Measurements from ENCODE around the gene CCDC157. TPM values are rescaled to one million over a fixed set of nuclear protein-coding genes. Genes with fewer than 3 reads are reported as not detected.

CCDC157 gene
- total and polyA plus RNA-seq, 7 experiments from 2014 or later: 1.4 to 6.9 (median 2.3) TPM

DNA sequence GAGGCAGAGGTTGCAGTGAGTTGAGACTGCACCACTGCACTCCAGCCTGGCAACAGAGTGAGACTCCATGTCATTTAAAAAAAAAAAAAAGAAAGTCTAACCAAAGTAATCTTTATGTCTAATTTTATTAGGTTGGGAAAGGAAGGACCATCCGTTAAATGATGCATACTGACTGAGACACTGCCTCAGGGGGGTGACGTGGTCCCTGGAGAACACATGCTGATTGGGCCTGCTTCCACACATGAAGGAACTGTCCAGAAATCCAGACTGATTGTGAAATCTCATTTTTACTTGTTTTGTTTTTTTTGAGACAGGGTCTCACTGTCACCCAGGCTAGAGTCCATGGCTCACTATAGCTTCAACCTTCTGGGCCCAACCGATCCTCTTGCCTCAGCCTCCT lies 5.6 kb upstream of the CCDC157 start:
- POLR2A ChIA-PET: interaction anchor here (2.3 kb wide), 1 partner anchor 11 kb away, joined by 11 read pairs; no protein-coding TSS in a partner anchor

DNA sequence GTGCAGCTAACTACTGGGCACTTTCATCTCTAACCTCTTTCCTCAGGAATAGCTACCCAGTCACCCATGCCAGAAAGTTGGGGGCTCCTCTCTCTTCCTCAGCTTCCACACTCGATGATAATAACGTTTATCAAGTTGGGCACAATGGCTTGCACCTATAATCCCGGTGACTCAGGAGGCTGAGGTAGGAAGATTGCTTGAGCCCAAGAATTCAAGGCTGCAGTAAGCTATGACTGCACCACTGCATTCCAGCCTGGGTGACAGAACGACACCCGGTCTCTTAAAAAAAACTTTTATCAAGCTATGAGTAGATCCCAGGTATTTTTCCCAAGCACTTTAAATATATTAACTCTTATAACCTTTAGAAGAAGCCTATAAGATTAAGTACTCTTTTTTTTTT lies 2.2 kb upstream of the CCDC157 start:
- H3K36me3 ChIP-seq (ENCODE audit: control insufficient read depth in 2 of 3, insufficient read depth in 3 of 3, low read length in 3 of 3): peaks cover 7 to 50% (median 19%) of the 10 kb centered on the region in 3 experiments
- no peaks in the 10 kb centered on the region for H3K27me3 ChIP-seq (ENCODE audit: control insufficient read depth in 2 of 2, insufficient read depth in 2 of 2, low read length in 2 of 2)
- H3K4me3 ChIP-seq (ENCODE audit: low read length): peak overlapping the region; percentile 94
- Mint-ChIP-seq H3K27me3 (peaks cover 0 to 6% (median 0%) of the 10 kb centered on the region in 5 donors), H3K36me3 (peaks cover 9 to 29% (median 21%) of the 10 kb centered on the region in 5 donors), H3K4me1 (peaks cover 47 to 81% (median 68%) of the 10 kb centered on the region in 7 donors), H3K27ac (peak overlapping the region in 8 of 9 donors; percentile 8 to 98 (median 74)), H3K9me3 (peaks cover 0 to 2% (median 0%) of the 10 kb centered on the region in 11 donors), H3K4me3 (peak overlapping the region; percentile 39 to 99 (median 94))
- peak overlapping the region; percentile 100 for H3K27ac ChIP-seq (ENCODE audit: low read depth, low read length)
- no peak for ATAC-seq
- POLR2A ChIA-PET: interaction anchor here (0.6 to 7.9 kb wide), 8 partner anchors 14 to 64 kb away, joined by 3 to 87 read pairs (median 4); partner anchors contain the start of gene CASTOR1
- H3K4me1 ChIP-seq (ENCODE audit: control insufficient read depth in 2 of 2, insufficient read depth in 2 of 2, low read length in 2 of 2): peaks cover 32 to 37% of the 10 kb centered on the region in 2 donors
- DNase-seq: no peak
- H3K9me3 ChIP-seq (ENCODE audit: control insufficient read depth in 2 of 3, low read length in 3 of 3): no peaks in the 10 kb centered on the region
- intact Hi-C loops (cut with micrococcal nuclease): no loop called here
- CTCF ChIA-PET: interaction anchor here (0.8 to 2.1 kb wide), 5 partner anchors 21 to 67 kb away, joined by 3 to 7 read pairs (median 3); partner anchors contain the start of gene CASTOR1

More for the DNA sequence above, 5.6 kb upstream of the CCDC157 start:
- Mint-ChIP-seq H3K4me3 (peak overlapping the region in 5 of 10 donors; percentile 7 to 48 (median 34)), H3K27ac (peak overlapping the region in 3 of 9 donors; percentile 59 to 86 (median 76)), H3K4me1 (peaks cover 56 to 93% (median 70%) of the 10 kb centered on the region in 7 donors), H3K27me3 (no peaks in the 10 kb centered on the region), H3K9me3 (peaks cover 0 to 2% (median 0%) of the 10 kb centered on the region in 11 donors), H3K36me3 (peaks cover 9 to 35% (median 28%) of the 10 kb centered on the region in 5 donors)
- ATAC-seq (no peak), DNase-seq (no peak)
- CTCF ChIA-PET: no interaction called here
- no peaks in the 10 kb centered on the region for H3K27me3 ChIP-seq (ENCODE audit: control insufficient read depth in 2 of 2, insufficient read depth in 2 of 2, low read length in 2 of 2)
- peaks cover 42 to 49% of the 10 kb centered on the region in 2 donors for H3K4me1 ChIP-seq (ENCODE audit: control insufficient read depth in 2 of 2, insufficient read depth in 2 of 2, low read length in 2 of 2)
- no peak overlapping the region for H3K27ac ChIP-seq (ENCODE audit: low read depth, low read length)
- intact Hi-C loops (cut with micrococcal nuclease): no loop called here
- no peak overlapping the region for H3K4me3 ChIP-seq (ENCODE audit: low read length)
- H3K9me3 ChIP-seq (ENCODE audit: control insufficient read depth in 2 of 3, low read length in 3 of 3): no peaks in the 10 kb centered on the region
- peaks cover 17 to 76% (median 32%) of the 10 kb centered on the region in 3 experiments for H3K36me3 ChIP-seq (ENCODE audit: control insufficient read depth in 2 of 3, insufficient read depth in 3 of 3, low read length in 3 of 3)

- Histone ChIP-seq H3K27ac (ENCODE audit: low read depth, low read length) (peak overlapping the region; percentile 100), H3K9me3 (ENCODE audit: control insufficient read depth in 2 of 3, low read length in 3 of 3) (no peaks in the 10 kb centered on the region), H3K27me3 (ENCODE audit: control insufficient read depth in 2 of 2, insufficient read depth in 2 of 2, low read length in 2 of 2) (no peaks in the 10 kb centered on the region), H3K4me1 (ENCODE audit: control insufficient read depth in 2 of 2, insufficient read depth in 2 of 2, low read length in 2 of 2) (peaks cover 32 to 36% of the 10 kb centered on the region in 2 donors), H3K4me3 (ENCODE audit: low read length) (peak overlapping the region; percentile 94), H3K36me3 (ENCODE audit: control insufficient read depth in 2 of 3, insufficient read depth in 3 of 3, low read length in 3 of 3) (peaks cover 3 to 24% (median 9%) of the 10 kb centered on the region in 3 experiments)
- ChIA-PET POLR2A (interaction anchor here (0.6 to 7.9 kb wide), 19 partner anchors 22 to 519 kb away, joined by 3 to 87 read pairs (median 6); partner anchors contain the start of genes ASCC2, CASTOR1, RNF215 and SEC14L2), CTCF (interaction anchor here (0.9 to 3.1 kb wide), 3 partner anchors 27 to 69 kb away, joined by 3 to 18 read pairs (median 3); partner anchors contain the start of gene CASTOR1)
- Mint-ChIP-seq H3K9me3 (peaks cover 0 to 2% (median 0%) of the 10 kb centered on the region in 11 donors), H3K27ac (peak overlapping the region; percentile 86 to 99 (median 95)), H3K4me1 (peaks cover 33 to 56% (median 49%) of the 10 kb centered on the region in 7 donors), H3K36me3 (peaks cover 8 to 15% (median 9%) of the 10 kb centered on the region in 5 donors), H3K27me3 (peaks cover 0 to 6% (median 0%) of the 10 kb centered on the region in 5 donors), H3K4me3 (peak overlapping the region; percentile 92 to 99 (median 95))
- ATAC-seq (peak; percentile 5), DNase-seq (peak in 4 of 9 donors; percentile 34 to 53 (median 48))
- intact Hi-C loops (cut with micrococcal nuclease): loop anchor here in 1 of 2 donors (2.0 kb wide), 1 partner anchor 236 kb away; no protein-coding TSS in a partner anchor
These were observed 396 bp downstream of the CCDC157 start for GRCh38 chr22:30357236-30357570.

- H3K36me3 Mint-ChIP-seq: peaks cover 6 to 11% (median 8%) of the 10 kb centered on the region in 5 donors
These were observed 926 bp downstream of the CCDC157 start for GRCh38 chr22:30357650-30358215.

GRCh38 chr22:30358541-30358940 lies 1.7 kb downstream of the CCDC157 start:
- no peak for DNase-seq
- peak overlapping the region in 2 of 9 donors; percentile 78 to 81 for H3K27ac Mint-ChIP-seq
- no peak for ATAC-seq
- peak overlapping the region in 4 of 10 donors; percentile 14 to 98 (median 71) for H3K4me3 Mint-ChIP-seq
- intact Hi-C loops (cut with micrococcal nuclease): no loop called here
- peaks cover 0 to 6% (median 0%) of the 10 kb centered on the region in 5 donors for H3K27me3 Mint-ChIP-seq
- Histone ChIP-seq H3K27ac (ENCODE audit: low read depth, low read length) (no peak overlapping the region), H3K9me3 (ENCODE audit: control insufficient read depth in 2 of 3, low read length in 3 of 3) (no peaks in the 10 kb centered on the region), H3K4me1 (ENCODE audit: control insufficient read depth in 2 of 2, insufficient read depth in 2 of 2, low read length in 2 of 2) (peaks cover 25 to 26% of the 10 kb centered on the region in 2 donors), H3K4me3 (ENCODE audit: low read length) (no peak overlapping the region), H3K27me3 (ENCODE audit: control insufficient read depth in 2 of 2, insufficient read depth in 2 of 2, low read length in 2 of 2) (no peaks in the 10 kb centered on the region), H3K36me3 (ENCODE audit: control insufficient read depth in 2 of 3, insufficient read depth in 3 of 3, low read length in 3 of 3) (peaks cover 0 to 14% (median 0%) of the 10 kb centered on the region in 3 experiments)
- H3K4me1 Mint-ChIP-seq: peaks cover 31 to 45% (median 39%) of the 10 kb centered on the region in 7 donors
- peaks cover 0 to 2% (median 0%) of the 10 kb centered on the region in 11 donors for H3K9me3 Mint-ChIP-seq
- ChIA-PET CTCF (interaction anchor here (0.8 to 3.1 kb wide), 3 partner anchors 32 to 71 kb away, joined by 3 to 18 read pairs (median 5); partner anchors contain the start of gene CASTOR1), POLR2A (interaction anchor here (0.7 to 7.9 kb wide), 5 partner anchors 31 to 806 kb away, joined by 4 to 87 read pairs (median 42); partner anchors contain the start of genes CASTOR1 and TBC1D10A)
- peaks cover 6 to 9% (median 8%) of the 10 kb centered on the region in 5 donors for H3K36me3 Mint-ChIP-seq

More at GRCh38 chr22:30357650-30358215, 926 bp downstream of the CCDC157 start:
- H3K4me3 Mint-ChIP-seq: peak overlapping the region; percentile 92 to 99 (median 95)
- POLR2A ChIA-PET: interaction anchor here (0.7 to 7.9 kb wide), 7 partner anchors 22 to 123 kb away, joined by 3 to 87 read pairs (median 8); partner anchors contain the start of genes CASTOR1 and TBC1D10A
- Histone ChIP-seq H3K27me3 (ENCODE audit: control insufficient read depth in 2 of 2, insufficient read depth in 2 of 2, low read length in 2 of 2) (no peaks in the 10 kb centered on the region), H3K4me3 (ENCODE audit: low read length) (no peak overlapping the region), H3K4me1 (ENCODE audit: control insufficient read depth in 2 of 2, insufficient read depth in 2 of 2, low read length in 2 of 2) (peaks cover 27 to 31% of the 10 kb centered on the region in 2 donors), H3K27ac (ENCODE audit: low read depth, low read length) (no peak overlapping the region), H3K9me3 (ENCODE audit: control insufficient read depth in 2 of 3, low read length in 3 of 3) (no peaks in the 10 kb centered on the region), H3K36me3 (ENCODE audit: control insufficient read depth in 2 of 3, insufficient read depth in 3 of 3, low read length in 3 of 3) (peaks cover 0 to 19% (median 4%) of the 10 kb centered on the region in 3 experiments)
- intact Hi-C loops (cut with micrococcal nuclease): loop anchor here in 1 of 2 donors (2.0 kb wide), 1 partner anchor 235 kb away; no protein-coding TSS in a partner anchor
- H3K4me1 Mint-ChIP-seq: peaks cover 33 to 51% (median 45%) of the 10 kb centered on the region in 7 donors
- H3K27me3 Mint-ChIP-seq: peaks cover 0 to 6% (median 0%) of the 10 kb centered on the region in 5 donors
- ATAC-seq (no peak), DNase-seq (no peak)
- peak overlapping the region; percentile 86 to 99 (median 95) for H3K27ac Mint-ChIP-seq
- CTCF ChIA-PET: interaction anchor here (3.1 kb wide), 1 partner anchor 70 kb away, joined by 18 read pairs; the partner anchor contains the start of gene CASTOR1
- H3K9me3 Mint-ChIP-seq: peaks cover 0 to 2% (median 0%) of the 10 kb centered on the region in 11 donors

Data from naive thymus-derived CD4-positive, alpha-beta T cell (primary cell).